GM19452 (cell line): ENCODE data around the gene KDM1B.

Source experiments
- ATAC-seq: cut with Tn5 transposase; IDR thresholded peaks from one replicate; pipeline ENCODE4 v1.9.1; 2021; ENCODE audit not compliant: unreplicated experiment

The KDM1B gene

GRCh38 chr6:18259675-18260447, 104.6 kb downstream of the KDM1B start:
- ATAC-seq, result no peak

- ATAC-seq, result peak; percentile 39
Observed at GRCh38 chr6:18260448-18261106, 105.4 kb downstream of the KDM1B start.

- ATAC-seq, result no peak
Observed at GRCh38 chr6:18261877-18262276, 106.7 kb downstream of the KDM1B start.

DNA sequence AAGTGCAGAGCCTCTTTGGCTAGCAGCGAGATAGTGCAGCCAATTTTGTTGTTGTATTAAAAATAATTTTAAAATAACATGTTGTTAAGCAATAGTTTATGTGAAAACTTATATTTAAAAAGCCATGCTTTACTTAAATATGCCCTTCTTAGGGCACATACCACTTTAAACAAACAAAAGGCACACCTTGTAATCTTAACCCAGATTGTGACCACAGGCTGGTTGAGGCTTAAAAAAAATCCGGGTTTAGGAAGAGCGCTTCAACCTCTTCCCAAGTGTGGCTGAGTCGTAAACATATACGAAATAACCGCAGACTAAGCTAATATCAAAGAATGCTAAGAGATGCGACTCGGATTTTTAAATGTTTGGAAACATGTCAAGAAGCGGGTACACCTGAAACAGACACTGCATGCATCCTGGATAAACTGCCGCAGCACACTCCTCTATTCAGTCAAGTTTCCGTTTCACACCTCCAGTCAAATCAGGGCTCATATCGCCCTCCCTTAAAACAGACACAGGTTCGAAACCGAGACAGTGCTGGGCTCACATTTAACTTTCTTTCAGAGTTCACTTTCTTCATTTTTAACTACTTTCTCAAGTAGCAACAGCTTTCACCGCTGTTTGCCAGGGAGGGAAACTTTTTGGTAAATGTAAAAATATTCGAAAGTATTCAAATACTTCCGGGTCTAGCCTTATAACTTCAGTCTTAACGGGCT, 107.6 kb downstream of the KDM1B start:
- peak; percentile 50 for ATAC-seq

GRCh38 chr6:18263418-18264218, 108.4 kb downstream of the KDM1B start:
- ATAC-seq, result peak; percentile 2

DNA sequence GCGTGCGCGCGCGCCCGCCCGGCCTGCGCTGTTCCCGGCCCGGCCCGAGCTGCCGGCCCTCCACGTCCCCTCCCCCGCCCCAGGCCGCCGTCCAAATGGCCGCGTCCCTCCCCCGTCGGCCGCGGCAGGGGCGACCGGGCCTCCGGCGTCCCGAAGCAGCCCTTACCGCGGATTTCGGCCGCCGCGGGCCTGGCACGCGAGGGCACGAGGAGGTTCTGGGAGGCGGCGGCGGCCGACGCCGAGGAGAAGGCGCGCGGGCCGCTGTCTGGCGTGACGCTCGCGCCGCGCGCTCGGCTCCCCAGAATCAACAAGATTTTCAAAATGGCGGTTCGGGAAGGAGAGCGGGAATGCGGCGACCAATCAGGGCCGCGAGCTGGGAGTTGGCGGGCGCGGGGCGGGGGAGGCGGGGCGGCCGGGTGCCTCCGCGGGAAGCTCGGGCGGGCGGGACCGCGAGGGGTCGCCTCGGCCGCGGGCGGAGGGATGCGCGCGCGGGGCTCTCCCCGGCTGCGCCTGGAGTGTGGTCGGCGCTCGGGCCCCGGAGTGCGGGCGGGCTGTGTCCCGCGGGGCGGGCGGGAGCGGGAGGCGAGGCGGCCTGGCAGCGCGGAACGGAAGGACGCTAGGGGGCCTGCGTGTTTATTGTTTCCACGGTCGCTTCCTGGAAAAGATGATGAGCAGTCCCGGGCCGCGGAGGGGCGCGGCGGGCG, 109.1 kb downstream of the KDM1B start, which contains the start of gene DEK:
Gene DEK (minus strand): TSS at position 312 of the 704 bp plus-strand sequence. CDS start 543 bp downstream, outside the sequence.
- ATAC-seq, result peak; percentile 34

DNA sequence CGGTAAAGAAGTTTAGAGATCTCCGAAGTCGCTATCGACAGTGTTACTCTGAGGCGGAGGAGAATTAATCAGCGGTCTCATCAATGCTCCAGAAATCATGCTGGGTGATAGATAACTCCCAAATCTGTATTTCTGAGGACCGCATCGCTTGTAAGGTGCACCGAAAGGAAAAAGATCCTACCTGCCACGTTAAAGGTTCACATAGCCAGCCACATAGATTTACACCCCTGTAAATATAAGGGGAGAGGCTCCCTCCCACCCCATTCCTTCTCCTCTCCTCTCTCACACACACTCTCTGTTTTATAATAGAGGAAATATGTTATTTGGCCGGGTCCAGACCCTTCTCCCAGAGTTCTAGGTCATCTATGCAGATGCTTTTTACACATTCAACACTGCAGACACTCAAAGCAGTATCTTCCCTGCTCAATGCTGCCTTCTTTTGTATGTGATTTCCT, 109.7 kb downstream of the KDM1B start:
- ATAC-seq, result no peak

GRCh38 chr6:18265787-18266522, 110.7 kb downstream of the KDM1B start:
- ATAC-seq, result no peak

GRCh38 chr6:18266523-18266912, 111.3 kb downstream of the KDM1B start:
- ATAC-seq, result no peak

GRCh38 chr6:18268066-18268465, 112.8 kb downstream of the KDM1B start:
- no peak for ATAC-seq

DNA sequence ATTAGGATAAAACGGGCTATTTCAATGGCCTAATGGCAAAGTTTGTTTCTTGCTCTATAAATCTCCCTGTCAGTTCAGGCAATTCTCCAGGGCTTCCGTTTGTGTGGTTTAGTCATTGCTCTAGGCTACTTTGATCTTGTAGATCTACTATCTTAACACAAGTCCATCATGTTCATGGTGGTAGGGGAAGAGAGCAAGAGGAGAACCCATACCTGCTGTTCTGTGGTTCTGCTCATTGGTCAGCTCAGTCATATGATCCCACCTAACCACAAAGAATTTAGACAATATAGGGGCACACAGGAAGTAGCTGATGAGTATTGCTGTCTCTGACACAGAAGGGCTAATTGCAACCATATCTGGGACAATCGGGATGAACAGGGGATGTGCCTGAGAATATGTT, 114.0 kb downstream of the KDM1B start:
- no peak for ATAC-seq

- ATAC-seq, result no peak
Observed at GRCh38 chr6:18269717-18270116, 114.5 kb downstream of the KDM1B start.

- no peak for ATAC-seq
Observed at GRCh38 chr6:18270216-18270615, 115.0 kb downstream of the KDM1B start.
